B cell (primary cell): Measurements from ENCODE around the gene GLIPR2.

ENCODE experiments used
- EZH2 ChIP-seq: IDR thresholded peaks from 2 replicates; pipeline ENCODE4 v1.6.1; 2012; ENCODE audit warnings: borderline replicate concordance, low read depth, mild to moderate bottlenecking, moderate library complexity, low read length; ENCODE audit not compliant: insufficient read depth, poor library complexity, severe bottlenecking
- TF ChIP-seq, protein P1 (sequence below): fragments of 200-600 bp; IDR thresholded peaks from one replicate; pipeline ENCODE4 v1.8.0; 2022; ENCODE audit warnings: antibody characterized with exemption, mild to moderate bottlenecking

DNA sequence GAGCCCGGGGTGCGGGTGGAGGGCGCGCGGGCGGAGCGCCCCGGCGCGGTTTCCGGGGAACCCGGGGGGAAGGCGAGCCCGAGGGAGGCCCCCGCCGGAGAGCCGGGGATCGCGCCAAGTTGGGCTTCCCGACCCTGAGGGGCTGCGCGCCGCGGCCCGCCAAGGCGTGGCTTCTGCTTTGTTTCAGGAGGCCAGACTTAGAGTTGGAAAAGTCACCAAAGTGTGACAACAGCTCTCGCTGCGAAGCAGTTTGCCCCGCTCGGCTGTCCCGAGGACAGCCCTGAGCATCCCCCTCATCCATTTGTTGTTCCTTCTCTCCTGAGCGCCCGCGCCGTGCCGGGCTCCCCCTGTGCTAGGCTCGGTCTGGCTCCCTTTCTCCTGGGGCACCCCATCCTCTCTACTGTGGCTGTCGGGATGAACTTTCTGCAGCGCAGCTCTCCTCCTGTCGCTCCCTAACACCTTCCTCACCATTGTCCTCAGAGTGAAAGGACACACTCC is 410 bp downstream of the GLIPR2 start:
- TF ChIP-seq, protein P1, sequence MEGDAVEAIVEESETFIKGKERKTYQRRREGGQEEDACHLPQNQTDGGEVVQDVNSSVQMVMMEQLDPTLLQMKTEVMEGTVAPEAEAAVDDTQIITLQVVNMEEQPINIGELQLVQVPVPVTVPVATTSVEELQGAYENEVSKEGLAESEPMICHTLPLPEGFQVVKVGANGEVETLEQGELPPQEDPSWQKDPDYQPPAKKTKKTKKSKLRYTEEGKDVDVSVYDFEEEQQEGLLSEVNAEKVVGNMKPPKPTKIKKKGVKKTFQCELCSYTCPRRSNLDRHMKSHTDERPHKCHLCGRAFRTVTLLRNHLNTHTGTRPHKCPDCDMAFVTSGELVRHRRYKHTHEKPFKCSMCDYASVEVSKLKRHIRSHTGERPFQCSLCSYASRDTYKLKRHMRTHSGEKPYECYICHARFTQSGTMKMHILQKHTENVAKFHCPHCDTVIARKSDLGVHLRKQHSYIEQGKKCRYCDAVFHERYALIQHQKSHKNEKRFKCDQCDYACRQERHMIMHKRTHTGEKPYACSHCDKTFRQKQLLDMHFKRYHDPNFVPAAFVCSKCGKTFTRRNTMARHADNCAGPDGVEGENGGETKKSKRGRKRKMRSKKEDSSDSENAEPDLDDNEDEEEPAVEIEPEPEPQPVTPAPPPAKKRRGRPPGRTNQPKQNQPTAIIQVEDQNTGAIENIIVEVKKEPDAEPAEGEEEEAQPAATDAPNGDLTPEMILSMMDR, result no peak
- TF ChIP-seq EZH2, result no peak
